Tibial artery (tissue), 4 donors: ENCODE data around the gene ETS1.
A peak's percentile ranks its signal among the peaks of the same experiment; 100 is the strongest.

Experiments
- DNase-seq, 2 donors: peaks; one replicate each; pipeline ENCODE4 v3.0.0-alpha.2; 2019
- H3K27ac ChIP-seq, 2 donors: fragments of 200-600 bp; sonication (generic) in 1 of 2; 1 replicate in 1 of 2; 2 replicates in 1 of 2; pipeline ENCODE4 v1.5.1; 2018 to 2019; ENCODE audit warnings: mild to moderate bottlenecking in 1 of 2
- H3K27me3 ChIP-seq, 2 donors: fragments of 200-600 bp; sonication (generic) in 1 of 2; one replicate each; pipeline versions ENCODE4 v1.5.1 to v1.6.0; 2016 to 2019
- H3K36me3 ChIP-seq, 3 donors: fragments of 200-600 bp; sonication (generic) in 2 of 3; one replicate each; pipeline ENCODE4 v1.5.1; 2016 to 2019; ENCODE audit warnings: mild to moderate bottlenecking in 2 of 3
- H3K4me1 ChIP-seq, 4 donors: fragments of 200-600 bp; sonication (generic) in 2 of 4; 1 replicate in 3 of 4; 2 replicates in 1 of 4; pipeline ENCODE4 v1.5.1; 2016 to 2019
- H3K4me3 ChIP-seq, 2 donors: fragments of 200-600 bp; sonication (generic) in 1 of 2; 1 replicate in 1 of 2; 2 replicates in 1 of 2; pipeline ENCODE4 v1.5.1; 2018 to 2019; ENCODE audit warnings: mild to moderate bottlenecking in 2 of 2
- H3K9me3 ChIP-seq, 3 donors: fragments of 200-600 bp; sonication (generic) in 1 of 3; one replicate each; pipeline ENCODE4 v1.5.1; 2016 to 2019
- intact Hi-C: fragments of 100-400 bp; cut with DNase I; formaldehyde crosslinking; loops from one replicate; pipeline ENCODE4 v1.15.0; 2023; ENCODE audit warnings: low total_unique reads
- TF ChIP-seq, protein P1 (sequence below), 2 experiments: fragments of 200-600 bp in 1 of 2; fragments of 450-650 bp in 1 of 2; IDR thresholded peaks; one replicate each; pipeline ENCODE4 v1.5.1; 2017 to 2019; ENCODE audit warnings: antibody characterized with exemption in 2 of 2, mild to moderate bottlenecking in 1 of 2, moderate library complexity in 1 of 2

The ETS1 gene

GRCh38 chr11:128470081-128470480, 117.3 kb downstream of the ETS1 start:
- no peak for DNase-seq
- intact Hi-C loops, result no loop called here
- H3K27me3 ChIP-seq, result no peaks in the 10 kb centered on the region
- H3K27ac ChIP-seq, result no peak overlapping the region
- H3K9me3 ChIP-seq, result no peaks in the 10 kb centered on the region
- H3K36me3 ChIP-seq, result peaks cover 0 to 12% (median 9%) of the 10 kb centered on the region in 3 donors
- TF ChIP-seq, protein P1, sequence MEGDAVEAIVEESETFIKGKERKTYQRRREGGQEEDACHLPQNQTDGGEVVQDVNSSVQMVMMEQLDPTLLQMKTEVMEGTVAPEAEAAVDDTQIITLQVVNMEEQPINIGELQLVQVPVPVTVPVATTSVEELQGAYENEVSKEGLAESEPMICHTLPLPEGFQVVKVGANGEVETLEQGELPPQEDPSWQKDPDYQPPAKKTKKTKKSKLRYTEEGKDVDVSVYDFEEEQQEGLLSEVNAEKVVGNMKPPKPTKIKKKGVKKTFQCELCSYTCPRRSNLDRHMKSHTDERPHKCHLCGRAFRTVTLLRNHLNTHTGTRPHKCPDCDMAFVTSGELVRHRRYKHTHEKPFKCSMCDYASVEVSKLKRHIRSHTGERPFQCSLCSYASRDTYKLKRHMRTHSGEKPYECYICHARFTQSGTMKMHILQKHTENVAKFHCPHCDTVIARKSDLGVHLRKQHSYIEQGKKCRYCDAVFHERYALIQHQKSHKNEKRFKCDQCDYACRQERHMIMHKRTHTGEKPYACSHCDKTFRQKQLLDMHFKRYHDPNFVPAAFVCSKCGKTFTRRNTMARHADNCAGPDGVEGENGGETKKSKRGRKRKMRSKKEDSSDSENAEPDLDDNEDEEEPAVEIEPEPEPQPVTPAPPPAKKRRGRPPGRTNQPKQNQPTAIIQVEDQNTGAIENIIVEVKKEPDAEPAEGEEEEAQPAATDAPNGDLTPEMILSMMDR (IDR thresholded peaks at IDR 0.05), result no peak
- H3K4me1 ChIP-seq, result peaks cover 0 to 73% (median 53%) of the 10 kb centered on the region in 4 donors
- H3K4me3 ChIP-seq, result no peak overlapping the region

DNA sequence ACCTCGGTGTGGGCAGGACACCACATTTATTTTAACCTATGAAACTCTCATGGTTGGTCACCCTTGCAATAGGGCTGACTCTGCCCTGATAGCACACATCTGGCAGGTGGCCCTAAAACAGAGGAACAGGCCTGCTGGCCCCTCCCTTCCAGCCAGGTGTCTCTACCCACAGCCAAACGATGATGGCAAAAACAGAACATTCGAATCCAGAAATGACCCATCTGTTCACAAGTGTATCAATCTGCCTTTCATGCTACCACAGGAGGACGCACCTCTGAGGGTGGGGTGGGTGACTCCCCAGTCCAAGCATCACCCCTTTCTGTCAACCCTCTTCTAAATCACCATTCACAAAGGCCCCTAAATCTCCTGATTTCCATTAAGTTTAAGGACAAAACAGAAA, 118.1 kb downstream of the ETS1 start:
- Histone ChIP-seq H3K4me1 (peaks cover 0 to 73% (median 51%) of the 10 kb centered on the region in 4 donors), H3K27ac (peak overlapping the region; percentile 74 to 88), H3K36me3 (peaks cover 0 to 12% (median 9%) of the 10 kb centered on the region in 3 donors), H3K4me3 (no peak overlapping the region), H3K27me3 (no peaks in the 10 kb centered on the region), H3K9me3 (no peaks in the 10 kb centered on the region)
- intact Hi-C loops, result loop anchor here (5.0 kb wide), 1 partner anchor 53 kb away; no protein-coding TSS in a partner anchor
- TF ChIP-seq, protein P1 (IDR thresholded peaks at IDR 0.05), result no peak
- no peak for DNase-seq

DNA sequence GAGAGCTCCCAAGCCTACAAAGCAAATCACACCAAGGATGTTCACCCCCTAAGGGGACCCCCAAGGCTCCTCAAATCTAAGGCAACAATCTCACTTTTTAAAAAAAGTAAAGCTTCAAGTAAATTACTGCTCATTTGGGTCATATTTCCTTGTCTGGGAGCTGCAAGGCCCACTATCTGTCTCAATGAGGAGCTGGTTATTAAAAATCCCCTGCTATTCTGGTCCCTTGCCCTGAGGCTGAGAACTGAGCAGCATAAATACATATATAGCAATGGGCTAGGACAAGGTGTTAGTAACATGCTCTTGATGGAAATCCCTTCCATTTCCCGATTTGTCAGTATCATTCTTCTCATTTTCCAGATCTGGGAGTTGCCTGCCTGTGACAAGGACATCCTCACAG, 119.2 kb downstream of the ETS1 start:
- intact Hi-C loops, result loop anchor here (5.0 kb wide), 1 partner anchor 54 kb away; no protein-coding TSS in a partner anchor
- Histone ChIP-seq H3K27me3 (no peaks in the 10 kb centered on the region), H3K4me1 (peaks cover 0 to 73% (median 51%) of the 10 kb centered on the region in 4 donors), H3K9me3 (no peaks in the 10 kb centered on the region), H3K4me3 (no peak overlapping the region), H3K27ac (peak overlapping the region; percentile 74 to 88), H3K36me3 (peaks cover 0 to 12% (median 2%) of the 10 kb centered on the region in 3 donors)
- no peak for DNase-seq
- TF ChIP-seq, protein P1 (IDR thresholded peaks at IDR 0.05), result no peak

GRCh38 chr11:128467610-128468041, 119.7 kb downstream of the ETS1 start:
- peaks cover 4 to 9% (median 6%) of the 10 kb centered on the region in 3 donors for H3K36me3 ChIP-seq
- intact Hi-C loops, result loop anchor here (5.0 kb wide), 1 partner anchor 55 kb away; no protein-coding TSS in a partner anchor
- peaks cover 0 to 74% (median 52%) of the 10 kb centered on the region in 4 donors for H3K4me1 ChIP-seq
- no peak overlapping the region for H3K4me3 ChIP-seq
- TF ChIP-seq, protein P1 (IDR thresholded peaks at IDR 0.05), result no peak
- DNase-seq, result peak; percentile 68 to 85
- peak overlapping the region; percentile 74 to 88 for H3K27ac ChIP-seq
- H3K27me3 ChIP-seq, result no peaks in the 10 kb centered on the region
- H3K9me3 ChIP-seq, result no peaks in the 10 kb centered on the region

DNA sequence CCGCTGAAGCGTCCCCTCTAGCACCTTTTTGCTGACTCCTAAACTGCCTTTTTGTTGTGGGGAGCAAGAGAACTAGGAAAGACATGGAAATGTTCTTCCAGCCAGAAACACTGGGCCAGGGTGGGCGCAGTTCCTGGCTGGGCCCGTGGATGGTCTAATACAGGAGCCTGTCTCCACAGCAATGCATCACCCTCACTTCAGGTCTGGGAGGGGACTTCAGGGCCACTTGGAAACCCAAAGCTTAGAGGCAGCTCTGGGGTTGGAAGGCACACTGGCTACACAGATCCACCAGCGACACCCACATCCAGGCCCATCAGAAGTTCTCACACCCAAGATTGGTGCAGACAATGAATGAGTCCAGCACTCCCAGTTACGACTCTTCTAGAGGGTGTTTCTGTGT, 120.3 kb downstream of the ETS1 start:
- Histone ChIP-seq H3K27me3 (no peaks in the 10 kb centered on the region), H3K9me3 (no peaks in the 10 kb centered on the region), H3K4me3 (no peak overlapping the region), H3K27ac (peak overlapping the region; percentile 74 to 88), H3K36me3 (peaks cover 9 to 12% (median 10%) of the 10 kb centered on the region in 3 donors), H3K4me1 (peaks cover 0 to 70% (median 49%) of the 10 kb centered on the region in 4 donors)
- no peak for DNase-seq
- intact Hi-C loops, result loop anchor here (5.0 kb wide), 1 partner anchor 55 kb away; no protein-coding TSS in a partner anchor
- TF ChIP-seq, protein P1 (IDR thresholded peaks at IDR 0.05), result no peak
